ENCODE results near the gene RALGPS2. TPM values are rescaled to one million over a fixed set of nuclear protein-coding genes. Genes with fewer than 3 reads are reported as not detected.

The RALGPS2 gene
- total and polyA plus RNA-seq, 2 of the 8 experiments (the other 6 are each of a cell fraction or from before 2014, with no cell fraction given): 6.7 to 38.0 TPM

- DNase-seq (ENCODE audit: low read depth in 1 of 2, low spot score in 2 of 2) (no peak), FAIRE-seq (no peak)
- Histone ChIP-seq H2BK5ac (ENCODE audit: low read depth, low read length) (no peak overlapping the region), H4K20me1 (replicated peaks in 1 of 2; ENCODE audit: control insufficient read depth in 1 of 2, insufficient read depth in 2 of 2, low read length in 2 of 2) (peaks cover 0 to 1% of the 10 kb centered on the region in 2 experiments), H2BK12ac (ENCODE audit: low read depth, low read length) (no peak overlapping the region), H3K23me2 (ENCODE audit: low read depth, low read length) (no peaks in the 10 kb centered on the region), H2BK120ac (replicated peaks; ENCODE audit: low read depth, low read length) (no peak overlapping the region), H3K9me3 (ENCODE audit: insufficient read depth in 2 of 2, low read depth in 1 of 2, low read length in 1 of 2) (no peaks in the 10 kb centered on the region), H3K23ac (ENCODE audit: insufficient read length) (no peak overlapping the region), H3K79me2 (ENCODE audit: control insufficient read depth in 1 of 2, insufficient read depth in 2 of 2, low read length in 2 of 2) (peaks cover 0 to 10% of the 10 kb centered on the region in 2 experiments; a peak in 2 of 4 replicates), H3K18ac (ENCODE audit: extremely low read depth, low read length) (no peak overlapping the region), H3K36me3 (ENCODE audit: control insufficient read depth in 2 of 4, insufficient read depth in 4 of 4, low read length in 3 of 4) (peaks cover 0 to 9% (median 1%) of the 10 kb centered on the region in 4 experiments; a peak in 2 of 8 replicates), H3K27me3 (replicated peaks in 1 of 4; ENCODE audit: control insufficient read depth in 3 of 4, extremely low read depth in 1 of 4, insufficient read depth in 3 of 4, low read length in 3 of 4) (no peaks in the 10 kb centered on the region), H2BK15ac (ENCODE audit: low read length) (no peak overlapping the region), H4K5ac (ENCODE audit: insufficient read length, low read depth, low read length) (no peak overlapping the region), H2AFZ (ENCODE audit: low read length) (no peak overlapping the region), H3K27ac (ENCODE audit: low read depth, low read length) (no peak overlapping the region), H3K56ac (replicated peaks; ENCODE audit: insufficient read length, low read depth, low read length) (no peak overlapping the region), H3K4me2 (ENCODE audit: insufficient read depth in 1 of 2, low read depth in 2 of 2, low read length in 2 of 2) (no peak overlapping the region), H4K91ac (replicated peaks; ENCODE audit: insufficient read length, low read length) (no peak overlapping the region), H3K4ac (replicated peaks; ENCODE audit: insufficient read length, low read depth, low read length) (no peak overlapping the region), H2BK20ac (ENCODE audit: low read length) (no peak overlapping the region), H3K14ac (ENCODE audit: insufficient read length) (no peak overlapping the region), H3K9ac (replicated peaks in 1 of 4; ENCODE audit: extremely low read depth in 1 of 4, low read depth in 3 of 4, low read length in 3 of 4) (no peak overlapping the region), H4K8ac (ENCODE audit: extremely low read depth, insufficient read depth, low read length) (no peak overlapping the region), H3K4me1 (replicated peaks in 1 of 4; ENCODE audit: control insufficient read depth in 3 of 4, insufficient read depth in 4 of 4, low read length in 3 of 4) (no peaks in the 10 kb centered on the region), H3K79me1 (ENCODE audit: low read depth, low read length) (no peaks in the 10 kb centered on the region), H2AK5ac (ENCODE audit: low read depth, low read length) (no peak overlapping the region), H3K4me3 (ENCODE audit: extremely low read depth in 1 of 4, insufficient read depth in 2 of 4, low read depth in 3 of 4, low read length in 4 of 4) (no peak overlapping the region)
- POLR2A ChIA-PET (ENCODE audit: partially characterized antibody): interaction anchor here (0.6 kb wide), 1 partner anchor 230 kb away, joined by 3 read pairs; no protein-coding TSS in a partner anchor
- CTCF ChIA-PET (ENCODE audit: partially characterized antibody): interaction anchor here (1.0 to 3.1 kb wide), 2 partner anchors 12 to 20 kb away, joined by 3 to 9 read pairs; no protein-coding TSS in a partner anchor
- WGBS, 2 experiments (ENCODE audit: extremely low coverage in 1 of 2, insufficient coverage in 1 of 2, insufficient read length in 1 of 2, insufficient replicate concordance in 2 of 2, low coverage in 1 of 2, low lambda C conversion rate in 2 of 2, missing lambda C conversion rate in 1 of 2): 77% methylated on average over 1 of the region's 1 CpG; no CpG with 5 or more reads in 1 of the 2 experiments
- TF ChIP-seq CEBPB (IDR thresholded peaks at IDR 0.05; ENCODE audit: low read depth, low read length) (no peak), SIRT6 (IDR thresholded peaks at IDR 0.05; ENCODE audit: low read length) (no peak), BRCA1 (IDR thresholded peaks at IDR 0.05; ENCODE audit: low read depth, low read length) (no peak), BACH1 (IDR thresholded peaks at IDR 0.05; ENCODE audit: low read length) (no peak), TBP (IDR thresholded peaks at IDR 0.05; ENCODE audit: low read depth, low read length) (no peak), RAD21 (IDR thresholded peaks at IDR 0.05 in 1 of 2, conservative IDR thresholded peaks at IDR 0.05 in 1 of 2; ENCODE audit: low read depth in 2 of 2, low read length in 2 of 2) (no peak), RXRA (IDR thresholded peaks at IDR 0.05; ENCODE audit: insufficient read depth, low read depth, low read length) (no peak), CREB1 (IDR thresholded peaks at IDR 0.05) (no peak), MAFK (IDR thresholded peaks at IDR 0.05; ENCODE audit: low read depth, low read length) (no peak), E2F6 (IDR thresholded peaks at IDR 0.05) (no peak), JUND (IDR thresholded peaks at IDR 0.05; ENCODE audit: low read length) (no peak), CBX5 (IDR thresholded peaks at IDR 0.05; ENCODE audit: low read depth, low read length) (no peak), SUZ12 (IDR thresholded peaks at IDR 0.05; ENCODE audit: low read length) (no peak), SP1 (IDR thresholded peaks at IDR 0.05; ENCODE audit: low read depth, low read length) (no peak), NANOG (IDR thresholded peaks at IDR 0.05; ENCODE audit: insufficient read depth, low read depth, low read length, poor library complexity, severe bottlenecking) (no peak)
Observed at GRCh38 chr1:178740924-178741323, 15.9 kb downstream of the RALGPS2 start.
